Measurements from ENCODE around the gene COL24A1. TPM values are rescaled to one million over a fixed set of nuclear protein-coding genes. Genes with fewer than 3 reads are reported as not detected.
A peak's percentile ranks its signal among the peaks of the same experiment; 100 is the strongest.

The COL24A1 gene
- total and polyA plus RNA-seq, 2 donors from 2014 or later, result 0.47 to 0.54 TPM

- intact Hi-C loops (cut with DNase I), result no loop called here
- Histone ChIP-seq H3K27ac (ENCODE audit: low read depth in 2 of 2, low read length in 2 of 2) (no peak overlapping the region), H3K9ac (ENCODE audit: low read length in 3 of 3) (no peak overlapping the region), H3K4me3 (ENCODE audit: low read length in 3 of 3) (no peak overlapping the region), H3K36me3 (ENCODE audit: control insufficient read depth in 2 of 3, insufficient read depth in 3 of 3, low read length in 3 of 3) (no peaks in the 10 kb centered on the region), H3K9me3 (ENCODE audit: control insufficient read depth in 2 of 3, insufficient read depth in 1 of 3, low read length in 3 of 3) (no peaks in the 10 kb centered on the region), H3K4me1 (ENCODE audit: control insufficient read depth in 2 of 3, insufficient read depth in 2 of 3, low read depth in 1 of 3, low read length in 3 of 3) (no peaks in the 10 kb centered on the region), H3K27me3 (ENCODE audit: control insufficient read depth, insufficient read depth, low read length) (no peaks in the 10 kb centered on the region)
- FAIRE-seq, result no peak
- peak in 2 of 5 donors; percentile 49 to 58 for DNase-seq
- no peak for TF ChIP-seq CTCF (IDR thresholded peaks at IDR 0.05; ENCODE audit: borderline replicate concordance, extremely low read depth, insufficient read depth)
Measured at GRCh38 chr1:85952460-85952859, 204.1 kb downstream of the COL24A1 start.

- Histone ChIP-seq H3K9me3 (ENCODE audit: control insufficient read depth in 2 of 3, insufficient read depth in 1 of 3, low read length in 3 of 3) (no peaks in the 10 kb centered on the region), H3K9ac (ENCODE audit: low read length in 3 of 3) (no peak overlapping the region), H3K36me3 (ENCODE audit: control insufficient read depth in 2 of 3, insufficient read depth in 3 of 3, low read length in 3 of 3) (no peaks in the 10 kb centered on the region), H3K4me1 (ENCODE audit: control insufficient read depth in 2 of 3, insufficient read depth in 2 of 3, low read depth in 1 of 3, low read length in 3 of 3) (no peaks in the 10 kb centered on the region), H3K27ac (ENCODE audit: low read depth in 2 of 2, low read length in 2 of 2) (no peak overlapping the region), H3K27me3 (ENCODE audit: control insufficient read depth, insufficient read depth, low read length) (no peaks in the 10 kb centered on the region), H3K4me3 (ENCODE audit: low read length in 3 of 3) (no peak overlapping the region)
- FAIRE-seq, result no peak
- no peak for DNase-seq
- intact Hi-C loops (cut with DNase I), result no loop called here
- no peak for TF ChIP-seq CTCF (IDR thresholded peaks at IDR 0.05; ENCODE audit: borderline replicate concordance, extremely low read depth, insufficient read depth)
Measured at GRCh38 chr1:85947186-85947585, 209.4 kb downstream of the COL24A1 start.

DNA sequence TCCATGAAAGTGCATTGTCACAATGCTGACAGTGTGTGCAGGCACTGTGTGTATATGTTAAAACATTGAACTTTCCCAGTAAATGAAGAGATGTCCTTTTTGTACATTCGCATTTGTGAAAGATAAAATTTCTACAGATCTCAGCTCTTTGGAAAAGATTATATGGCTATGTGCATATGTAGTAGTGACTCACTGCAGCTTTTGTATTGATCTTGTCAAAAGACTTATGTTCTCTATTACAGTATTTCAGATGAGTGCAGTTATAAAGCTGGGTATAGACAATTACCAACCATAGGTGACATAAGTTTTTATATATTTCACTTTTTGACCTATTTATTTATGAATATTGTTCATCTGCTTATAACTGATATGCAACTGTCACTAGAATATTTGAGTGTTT, 212.6 kb downstream of the COL24A1 start:
- Histone ChIP-seq H3K4me1 (ENCODE audit: control insufficient read depth in 2 of 3, insufficient read depth in 2 of 3, low read depth in 1 of 3, low read length in 3 of 3) (no peaks in the 10 kb centered on the region), H3K27ac (ENCODE audit: low read depth in 2 of 2, low read length in 2 of 2) (no peak overlapping the region), H3K4me3 (ENCODE audit: low read length in 3 of 3) (no peak overlapping the region), H3K9me3 (ENCODE audit: control insufficient read depth in 2 of 3, insufficient read depth in 1 of 3, low read length in 3 of 3) (no peaks in the 10 kb centered on the region), H3K9ac (ENCODE audit: low read length in 3 of 3) (no peak overlapping the region), H3K36me3 (ENCODE audit: control insufficient read depth in 2 of 3, insufficient read depth in 3 of 3, low read length in 3 of 3) (no peaks in the 10 kb centered on the region), H3K27me3 (ENCODE audit: control insufficient read depth, insufficient read depth, low read length) (no peaks in the 10 kb centered on the region)
- TF ChIP-seq CTCF (IDR thresholded peaks at IDR 0.05; ENCODE audit: borderline replicate concordance, extremely low read depth, insufficient read depth), result no peak
- FAIRE-seq (no peak), DNase-seq (no peak)
- intact Hi-C loops (cut with DNase I), result no loop called here

- Histone ChIP-seq H3K9me3 (ENCODE audit: control insufficient read depth in 2 of 3, insufficient read depth in 1 of 3, low read length in 3 of 3) (no peaks in the 10 kb centered on the region), H3K27me3 (ENCODE audit: control insufficient read depth, insufficient read depth, low read length) (no peaks in the 10 kb centered on the region), H3K4me3 (ENCODE audit: low read length in 3 of 3) (no peak overlapping the region), H3K9ac (ENCODE audit: low read length in 3 of 3) (no peak overlapping the region), H3K27ac (ENCODE audit: low read depth in 2 of 2, low read length in 2 of 2) (no peak overlapping the region), H3K4me1 (ENCODE audit: control insufficient read depth in 2 of 3, insufficient read depth in 2 of 3, low read depth in 1 of 3, low read length in 3 of 3) (no peaks in the 10 kb centered on the region), H3K36me3 (ENCODE audit: control insufficient read depth in 2 of 3, insufficient read depth in 3 of 3, low read length in 3 of 3) (no peaks in the 10 kb centered on the region)
- FAIRE-seq (no peak), DNase-seq (no peak)
- intact Hi-C loops (cut with DNase I), result no loop called here
- TF ChIP-seq CTCF (IDR thresholded peaks at IDR 0.05; ENCODE audit: borderline replicate concordance, extremely low read depth, insufficient read depth), result no peak
Measured at GRCh38 chr1:85943526-85943925, 213.0 kb downstream of the COL24A1 start.
